K562 (cell line): ENCODE measurements around the gene TEX28. TPM values are rescaled to one million over a fixed set of nuclear protein-coding genes. Genes with fewer than 3 reads are reported as not detected.

Experiments
- ATAC-seq: fragments of 200-7000 bp; cut with Tn5 transposase; 3 replicates; pipeline ENCODE4 v1.9.1; 2020; ENCODE audit warnings: moderate library complexity
- BruUV-seq: library from RNA; stranded (reverse); fragments of 400-500 nt; replicated peaks from 2 replicates; lab custom pipeline; 2021; lab: Mats Ljungman, UMichigan
- CTCF ChIA-PET: fragments of 300-600 bp; formaldehyde crosslinking; extraction: SDS; loops from one replicate; lab custom pipeline; 2021; ENCODE audit warnings: low intra/inter-chr PET ratio; lab: Yijun Ruan, JAX
- POLR2A ChIA-PET: fragments of 300-600, 350-650 bp; sonication (Branson Sonifier 250); formaldehyde crosslinking; extraction: SDS; loops from one replicate; lab custom pipeline; 2021; ENCODE audit warnings: antibody characterized with exemption, inconsistent platforms; lab: Yijun Ruan, JAX
- DNase-seq, 4 experiments: peaks; one replicate each; pipeline versions ENCODE4 v3.0.0 to v3.0.0-alpha.2; 2011 to 2018; ENCODE audit warnings: low spot score in 3 of 4, mixed read lengths in 3 of 4; ENCODE audit errors: extremely low read depth in 1 of 4
- FAIRE-seq: peaks from 2 replicates; lab custom pipeline; 2011; peaks lifted over from hg19 to GRCh38; lab: Jason Lieb, UNC
- H2AFZ ChIP-seq: 2 replicates; pipeline ENCODE4 v1.6.0; 2011; ENCODE audit warnings: low read depth, low read length, control low read depth, inconsistent platforms
- H3K27ac ChIP-seq: fragments of 200-600 bp; 3 replicates; pipeline ENCODE4 v1.8.0; 2011; ENCODE audit warnings: low read depth, mild to moderate bottlenecking, control low read depth, inconsistent platforms, low read length, moderate library complexity, mixed read lengths; ENCODE audit errors: extremely low read depth
- H3K27me3 ChIP-seq, 2 experiments: fragments of 300-600 bp in 1 of 2; 2 replicates in 1 of 2; 3 replicates in 1 of 2; pipeline versions ENCODE4 v1.6.0 to v1.8.0; 2011; ENCODE audit warnings: inconsistent platforms in 2 of 2, low read length in 2 of 2, mild to moderate bottlenecking in 1 of 2, mixed read lengths in 1 of 2, moderate library complexity in 1 of 2; ENCODE audit not compliant: control insufficient read depth in 2 of 2, insufficient read depth in 2 of 2
- H3K36me3 ChIP-seq: fragments of 300-600 bp; 3 replicates; pipeline ENCODE4 v1.8.0; 2011; ENCODE audit warnings: mild to moderate bottlenecking, low read length, inconsistent platforms; ENCODE audit not compliant: control insufficient read depth, insufficient read depth
- H3K4me1 ChIP-seq, 2 experiments: fragments of 200-600 bp in 1 of 2; replicated peaks in 1 of 2; 2 replicates in 1 of 2; 3 replicates in 1 of 2; pipeline versions ENCODE4 v1.5.1 to v1.8.0; 2011; ENCODE audit warnings: inconsistent platforms in 2 of 2, low read length in 2 of 2, mild to moderate bottlenecking in 1 of 2, mixed read lengths in 1 of 2, moderate library complexity in 1 of 2; ENCODE audit not compliant: control insufficient read depth in 2 of 2, insufficient read depth in 2 of 2
- H3K4me2 ChIP-seq: 2 replicates; pipeline ENCODE4 v1.6.1; 2011; ENCODE audit warnings: low read length, control low read depth, inconsistent platforms, mixed read lengths; ENCODE audit not compliant: insufficient read depth
- H3K4me3 ChIP-seq: fragments of 200-600 bp; sonication (generic), shearing (Covaris generic); 2 replicates; pipeline ENCODE4 v1.5.1; 2016; ENCODE audit warnings: control low read depth, inconsistent platforms
- H3K79me2 ChIP-seq: fragments of 200-600 bp; 3 replicates; pipeline ENCODE4 v1.8.0; 2011; ENCODE audit warnings: low read length, inconsistent platforms; ENCODE audit not compliant: control insufficient read depth, insufficient read depth
- H3K9ac ChIP-seq, 2 experiments: 2 replicates each; pipeline versions ENCODE4 v1.6.0 to v1.6.1; 2011; ENCODE audit warnings: low read depth in 2 of 2, low read length in 2 of 2, control low read depth in 1 of 2, inconsistent platforms in 1 of 2, mild to moderate bottlenecking in 1 of 2, mixed read lengths in 1 of 2; ENCODE audit not compliant: insufficient read depth in 1 of 2
- H3K9me1 ChIP-seq: one replicate; pipeline ENCODE4 v1.6.0; 2011; ENCODE audit warnings: inconsistent platforms, mild to moderate bottlenecking, low read length, moderate library complexity; ENCODE audit not compliant: control insufficient read depth, insufficient read depth
- H3K9me3 ChIP-seq: replicated peaks from 2 replicates; pipeline ENCODE4 v1.5.1; 2011; ENCODE audit warnings: low read depth, low read length, inconsistent platforms; ENCODE audit not compliant: control insufficient read depth, insufficient read depth
- H4K20me1 ChIP-seq: replicated peaks from 2 replicates; pipeline ENCODE4 v1.6.1; 2011; ENCODE audit warnings: low read length, inconsistent platforms, mixed read lengths; ENCODE audit not compliant: control insufficient read depth, insufficient read depth
- ATF1 ChIP-seq, 2 experiments: fragments of 450-650 bp in 1 of 2; IDR thresholded peaks; 2 replicates each; pipeline ENCODE4 v1.6.1; 2016; ENCODE audit warnings: missing compliant biosample characterization in 1 of 2, missing genetic modification characterization in 1 of 2
- EGR1 ChIP-seq: fragments of 450-650 bp; conservative IDR thresholded peaks from 2 replicates; pipeline ENCODE4 v1.6.1; 2017; ENCODE audit warnings: mild to moderate bottlenecking
- HMGN3 ChIP-seq: IDR thresholded peaks from 2 replicates; pipeline ENCODE4 v1.6.1; 2011; ENCODE audit warnings: borderline replicate concordance, low read depth, mild to moderate bottlenecking, mixed read lengths, low read length; ENCODE audit not compliant: insufficient read length; ENCODE audit errors: extremely low read depth
- HNRNPK ChIP-seq: fragments of 200-400 bp; formaldehyde crosslinking; IDR thresholded peaks from one replicate; pipeline ENCODE4 v1.6.1; 2018; ENCODE audit warnings: mild to moderate bottlenecking, low read depth, low read length; ENCODE audit not compliant: poor library complexity, severe bottlenecking
- MGA ChIP-seq: fragments of 450-650 bp; IDR thresholded peaks from 2 replicates; pipeline ENCODE4 v1.6.1; 2016; ENCODE audit warnings: mild to moderate bottlenecking, moderate library complexity
- RCOR1 ChIP-seq, 2 experiments: IDR thresholded peaks; 2 replicates each; pipeline ENCODE4 v1.6.1; 2012; ENCODE audit warnings: low read depth in 2 of 2, low read length in 2 of 2, borderline replicate concordance in 1 of 2, improper control_type of control experiment in 1 of 2
- ZNF408 ChIP-seq: fragments of 250-450 bp; sonication (Bioruptor Pico); IDR thresholded peaks from 2 replicates; pipeline ENCODE4 v1.4.0; 2020; ENCODE audit warnings: low read depth, mild to moderate bottlenecking, moderate library complexity
- ZNF668 ChIP-seq: fragments of 250-450 bp; sonication (Bioruptor Pico); IDR thresholded peaks from 2 replicates; pipeline ENCODE4 v1.8.0; 2022; ENCODE audit warnings: mild to moderate bottlenecking, inconsistent platforms
- WGBS: fragments of 100-300 bp; shearing (Covaris generic); methylation state at CpG from one replicate; pipeline ENCODE4 v1.1.6; 2016; ENCODE audit warnings: low coverage, mixed read lengths; ENCODE audit not compliant: insufficient coverage; ENCODE audit errors: missing lambda C conversion rate; 5-methylcytosine and 5-hydroxymethylcytosine counted together
- in situ Hi-C: fragments of 300-500 bp; cut with MboI; formaldehyde crosslinking; loops from 4 replicates; pipeline ENCODE4 v1.15.0; 2018; ENCODE audit warnings: inconsistent platforms, mixed read lengths
- intact Hi-C: fragments of 100-400 bp; cut with micrococcal nuclease; formaldehyde crosslinking; loops from 2 replicates; pipeline ENCODE4 v1.14.2; 2022
- polyA plus RNA-seq, 8 experiments: library from polyadenylated mRNA; depleted of rRNA in 4 of 8; stranded (reverse) in 5 of 8; unstranded in 3 of 8; fragments of >200 nt; fragmentation: Nextera tagmentation in 2 of 8; fragmentation: Illumina TruSeq in 1 of 8; extraction: Ambion mirVana in 2 of 8; extraction: Trizol in 1 of 8; gene quantifications; 2 replicates each; pipeline versions ENCODE4 v1.2.1 to v1.2.3, GENCODE V29; 2011 to 2014; ENCODE audit warnings: inconsistent platforms in 1 of 8, missing spikeins in 1 of 8
- total RNA-seq, 7 experiments: library from RNA; depleted of rRNA in 6 of 7; stranded (reverse); fragments of >200 nt in 6 of 7; fragmentation: Illumina TruSeq in 2 of 7; extraction: Trizol in 2 of 7; gene quantifications; 2 replicates each; pipeline versions ENCODE4 v1.2.1 to v1.2.3, GENCODE V29; 2011 to 2021; ENCODE audit warnings: low replicate concordance in 1 of 7
- TF ChIP-seq, protein P1 (sequence below): fragments of 450-650 bp; formaldehyde crosslinking; IDR thresholded peaks from 2 replicates; pipeline ENCODE4 v1.4.0; 2020; ENCODE audit warnings: mild to moderate bottlenecking, moderate library complexity

Gene TEX28
- total and polyA plus RNA-seq, 9 of the 15 experiments (the other 6 are each of a cell fraction or from before 2014, with no cell fraction given): not detected

DNA sequence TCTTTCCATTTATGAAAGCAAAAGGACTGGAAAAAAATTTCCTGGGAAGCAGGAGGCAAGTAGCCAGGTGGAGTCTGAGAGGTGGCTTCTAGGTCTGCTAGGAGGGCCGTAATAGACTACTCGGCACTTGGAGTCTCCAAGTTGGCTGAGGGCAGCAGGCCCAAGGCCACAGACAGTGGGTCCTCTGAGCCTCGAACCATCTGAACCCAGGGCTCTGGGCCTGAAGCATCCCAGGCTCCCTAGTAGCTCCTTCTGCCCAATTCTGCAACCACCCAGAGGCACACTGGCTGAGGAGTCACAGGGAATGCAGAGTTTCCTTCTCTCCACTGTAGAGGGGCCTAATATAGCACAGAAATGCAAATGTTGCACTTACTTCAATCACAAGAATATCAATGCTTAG lies 20.5 kb upstream of the TEX28 start:
- ATAC-seq: no peak
- H3K36me3 ChIP-seq: no peaks in the 10 kb centered on the region
- intact Hi-C loops (no loop called here), in situ Hi-C loops (loop anchor here (25.0 kb wide), 1 partner anchor 103 kb away; the partner anchor contains the start of gene OPN1MW2)
- no peak for DNase-seq
- CTCF ChIA-PET: no interaction called here
- H3K9ac ChIP-seq: no peak overlapping the region
- WGBS: 60% methylated on average over 1 of the region's 3 CpGs
- peaks cover 5 to 9% of the 10 kb centered on the region in 2 experiments; a peak in 4 of 5 replicates for H3K27me3 ChIP-seq
- H2AFZ ChIP-seq: no peak overlapping the region
- no peak overlapping the region for H3K4me3 ChIP-seq
- no peak for FAIRE-seq
- H3K4me2 ChIP-seq: no peak overlapping the region
- H4K20me1 ChIP-seq: no peaks in the 10 kb centered on the region
- POLR2A ChIA-PET: interaction anchor here (0.9 kb wide), 1 partner anchor 15 kb away, joined by 5 read pairs; no protein-coding TSS in a partner anchor
- H3K4me1 ChIP-seq: peaks cover 0 to 3% of the 10 kb centered on the region in 2 experiments; a peak in 2 of 5 replicates
- no peaks in the 10 kb centered on the region for H3K79me2 ChIP-seq
- no peaks in the 10 kb centered on the region for H3K9me1 ChIP-seq
- no peaks in the 10 kb centered on the region for H3K9me3 ChIP-seq
- no TSS peak for BruUV-seq
- H3K27ac ChIP-seq: no peak overlapping the region
- no peak for TF ChIP-seq RCOR1 (IDR thresholded peaks at IDR 0.05; ENCODE audit: borderline replicate concordance in 1 of 2, low read depth in 2 of 2, low read length in 2 of 2)
- TF ChIP-seq ZNF408 (CRISPR knock-in tag): no peak
- TF ChIP-seq ATF1 (CRISPR knock-in tag; IDR thresholded peaks at IDR 0.05): no peak
- no peak for TF ChIP-seq ATF1 (tag; IDR thresholded peaks at IDR 0.05)
- TF ChIP-seq HMGN3: no peak
- TF ChIP-seq ZNF668 (CRISPR knock-in tag): no peak
- TF ChIP-seq, protein P1, sequence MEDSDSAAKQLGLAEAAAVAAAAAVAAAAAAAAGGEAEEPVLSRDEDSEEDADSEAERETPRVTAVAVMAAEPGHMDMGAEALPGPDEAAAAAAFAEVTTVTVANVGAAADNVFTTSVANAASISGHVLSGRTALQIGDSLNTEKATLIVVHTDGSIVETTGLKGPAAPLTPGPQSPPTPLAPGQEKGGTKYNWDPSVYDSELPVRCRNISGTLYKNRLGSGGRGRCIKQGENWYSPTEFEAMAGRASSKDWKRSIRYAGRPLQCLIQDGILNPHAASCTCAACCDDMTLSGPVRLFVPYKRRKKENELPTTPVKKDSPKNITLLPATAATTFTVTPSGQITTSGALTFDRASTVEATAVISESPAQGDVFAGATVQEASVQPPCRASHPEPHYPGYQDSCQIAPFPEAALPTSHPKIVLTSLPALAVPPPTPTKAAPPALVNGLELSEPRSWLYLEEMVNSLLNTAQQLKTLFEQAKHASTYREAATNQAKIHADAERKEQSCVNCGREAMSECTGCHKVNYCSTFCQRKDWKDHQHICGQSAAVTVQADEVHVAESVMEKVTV (CRISPR knock-in tag): no peak
- no peak for TF ChIP-seq MGA
- TF ChIP-seq EGR1: no peak
- TF ChIP-seq HNRNPK: no peak
